GM12801 (cell line): ENCODE data around the gene RHNO1.

Experiments used
- TF ChIP-seq, protein P1 (sequence below): IDR thresholded peaks from one replicate; pipeline ENCODE4 v1.5.1; 2011; ENCODE audit warnings: control low read depth; ENCODE audit not compliant: insufficient read length; ENCODE audit errors: extremely low read depth

The RHNO1 gene

DNA sequence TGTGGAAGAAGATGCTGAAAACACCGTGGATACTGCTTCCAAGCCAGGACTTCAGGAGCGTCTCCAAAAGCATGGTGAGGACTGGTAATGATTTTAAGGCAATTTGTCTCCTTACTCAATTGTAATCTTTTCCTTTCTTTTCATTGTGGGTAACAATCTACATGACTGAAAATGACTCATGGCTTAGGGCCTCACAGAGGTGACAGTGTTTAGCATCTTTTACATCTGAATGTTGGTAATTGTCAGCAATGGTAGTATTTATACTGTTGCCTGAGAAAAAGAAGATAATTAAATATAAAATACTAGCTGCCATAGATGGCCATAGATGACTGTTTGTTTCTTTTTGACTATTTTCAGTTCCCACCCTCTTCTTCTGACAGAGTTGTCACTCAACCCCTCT, 45.3 kb downstream of the RHNO1 start:
- TF ChIP-seq, protein P1, sequence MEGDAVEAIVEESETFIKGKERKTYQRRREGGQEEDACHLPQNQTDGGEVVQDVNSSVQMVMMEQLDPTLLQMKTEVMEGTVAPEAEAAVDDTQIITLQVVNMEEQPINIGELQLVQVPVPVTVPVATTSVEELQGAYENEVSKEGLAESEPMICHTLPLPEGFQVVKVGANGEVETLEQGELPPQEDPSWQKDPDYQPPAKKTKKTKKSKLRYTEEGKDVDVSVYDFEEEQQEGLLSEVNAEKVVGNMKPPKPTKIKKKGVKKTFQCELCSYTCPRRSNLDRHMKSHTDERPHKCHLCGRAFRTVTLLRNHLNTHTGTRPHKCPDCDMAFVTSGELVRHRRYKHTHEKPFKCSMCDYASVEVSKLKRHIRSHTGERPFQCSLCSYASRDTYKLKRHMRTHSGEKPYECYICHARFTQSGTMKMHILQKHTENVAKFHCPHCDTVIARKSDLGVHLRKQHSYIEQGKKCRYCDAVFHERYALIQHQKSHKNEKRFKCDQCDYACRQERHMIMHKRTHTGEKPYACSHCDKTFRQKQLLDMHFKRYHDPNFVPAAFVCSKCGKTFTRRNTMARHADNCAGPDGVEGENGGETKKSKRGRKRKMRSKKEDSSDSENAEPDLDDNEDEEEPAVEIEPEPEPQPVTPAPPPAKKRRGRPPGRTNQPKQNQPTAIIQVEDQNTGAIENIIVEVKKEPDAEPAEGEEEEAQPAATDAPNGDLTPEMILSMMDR, result no peak

DNA sequence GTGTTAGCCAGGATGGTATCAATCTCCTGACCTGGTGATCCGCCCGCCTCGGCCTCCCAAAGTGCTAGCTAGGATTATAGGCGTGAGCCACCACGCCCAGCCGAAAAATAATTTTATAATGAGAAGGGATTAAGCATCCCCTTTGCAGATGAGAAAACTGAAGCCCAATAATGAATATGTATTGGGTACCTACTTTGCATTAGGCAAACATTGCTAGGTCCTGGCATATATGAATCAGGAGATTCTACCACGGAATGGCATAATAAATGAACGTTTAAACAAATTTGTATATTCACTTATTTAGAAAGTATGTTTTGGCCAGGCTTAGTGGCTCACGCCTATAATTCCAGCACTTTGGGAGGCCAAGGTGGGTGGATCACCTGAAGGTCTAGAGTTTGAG, 46.0 kb downstream of the RHNO1 start:
- TF ChIP-seq, protein P1, result no peak

DNA sequence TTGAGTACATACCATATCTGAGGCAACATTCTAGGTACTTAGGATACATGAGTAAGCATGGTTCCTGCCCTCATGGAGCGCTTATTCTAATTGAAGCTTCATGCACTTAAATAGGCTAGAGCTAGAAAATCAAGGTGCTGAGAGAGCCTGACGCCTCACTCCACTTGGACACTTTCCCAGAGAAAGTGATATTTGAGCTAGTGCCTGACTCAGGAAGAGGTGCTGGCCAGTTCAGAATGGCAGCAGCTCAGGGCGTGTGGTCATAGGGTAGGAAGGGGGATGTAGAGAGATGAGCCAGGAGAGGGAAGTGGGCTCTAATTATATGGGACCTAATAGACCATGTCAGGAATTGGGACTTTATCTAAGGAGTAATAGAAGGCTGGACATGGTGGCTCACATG, 47.0 kb downstream of the RHNO1 start:
- TF ChIP-seq, protein P1, result no peak

DNA sequence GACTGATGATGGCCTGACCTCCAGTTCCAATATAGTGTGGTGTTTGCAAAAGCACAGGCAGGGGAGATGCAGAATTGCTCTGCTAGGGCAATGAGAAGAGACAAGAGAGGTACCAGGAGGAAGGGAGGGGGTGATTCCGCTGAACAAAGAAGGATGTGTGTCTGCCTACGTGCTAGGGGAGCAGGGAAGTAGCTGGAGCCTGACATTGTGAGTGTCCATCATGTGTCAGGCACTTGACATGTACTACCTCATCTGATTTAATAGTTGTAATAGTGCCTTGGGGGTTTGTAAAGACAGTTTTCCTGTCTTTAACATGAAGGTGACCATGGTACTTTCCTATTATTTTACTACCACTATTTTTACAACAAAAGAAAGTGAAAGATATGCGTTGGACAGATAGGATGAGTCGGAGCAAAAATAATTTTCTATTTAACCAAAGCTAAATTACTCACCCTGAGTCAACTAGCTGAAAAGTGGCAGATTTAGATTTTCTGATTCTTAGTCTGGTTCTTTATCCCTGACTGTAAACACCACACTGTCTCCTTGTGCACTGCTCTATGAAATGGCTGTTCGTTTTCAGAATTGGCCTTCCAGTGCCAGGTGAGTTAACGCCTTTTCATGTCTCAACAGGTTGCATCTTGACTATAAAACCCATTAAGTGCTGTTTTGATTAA, 48.4 kb downstream of the RHNO1 start:
- TF ChIP-seq, protein P1, result no peak

DNA sequence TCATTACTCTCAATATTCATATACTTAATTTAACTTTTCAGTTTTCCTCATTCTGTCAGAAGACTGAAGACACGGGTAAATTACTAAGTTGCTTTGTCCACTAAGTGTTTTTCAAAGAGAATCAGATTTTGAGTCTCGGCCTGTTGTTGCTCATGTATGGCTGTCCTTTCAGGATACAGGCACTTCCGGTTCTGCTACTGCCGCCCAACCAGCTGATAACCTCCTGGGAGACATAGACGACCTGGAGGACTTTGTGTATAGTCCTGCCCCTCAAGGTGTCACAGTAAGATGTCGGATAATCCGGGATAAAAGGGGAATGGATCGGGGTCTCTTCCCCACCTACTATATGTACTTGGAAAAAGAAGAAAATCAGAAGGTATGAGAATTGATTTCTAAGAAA, 53.8 kb downstream of the RHNO1 start:
- TF ChIP-seq, protein P1, result no peak

DNA sequence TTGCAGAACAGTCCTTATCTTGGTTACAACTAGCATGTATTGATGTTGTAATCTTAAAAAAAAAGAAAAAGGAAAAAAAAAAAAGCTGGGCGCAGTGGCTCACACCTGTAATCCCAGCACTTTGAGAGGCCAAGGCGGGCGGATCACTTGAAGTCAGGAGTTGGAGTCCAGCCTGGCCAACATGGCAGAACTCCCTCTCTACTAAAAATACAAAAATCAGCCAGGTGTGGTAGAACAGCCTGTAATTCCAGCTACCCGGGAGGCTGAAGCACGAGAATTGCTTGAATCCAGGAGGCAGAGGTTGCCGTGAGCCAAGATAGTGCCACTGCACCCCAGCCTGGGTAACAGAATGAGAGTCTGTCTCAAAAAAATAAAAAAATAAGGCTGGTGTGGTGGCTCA, 56.6 kb downstream of the RHNO1 start:
- TF ChIP-seq, protein P1, result no peak

DNA sequence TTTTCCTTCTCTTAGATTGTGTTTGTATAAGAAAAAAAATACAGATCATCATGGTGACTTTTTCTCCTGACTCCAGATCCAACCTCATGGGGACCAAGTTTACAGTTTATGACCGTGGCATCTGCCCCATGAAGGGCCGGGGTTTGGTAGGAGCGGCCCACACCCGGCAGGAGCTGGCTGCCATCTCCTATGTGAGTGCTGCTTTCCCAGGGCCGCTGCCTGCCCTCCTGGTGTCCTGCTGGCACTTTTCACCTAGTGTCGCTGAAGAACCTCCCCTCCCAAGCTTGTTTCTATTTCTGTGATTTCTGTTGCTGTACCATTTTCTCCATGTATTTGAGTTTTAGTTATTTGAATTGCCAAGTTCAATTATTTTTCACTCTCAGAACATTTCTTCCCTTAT, 57.3 kb downstream of the RHNO1 start:
- TF ChIP-seq, protein P1, result no peak
